ENCODE measurements around the gene ITGA4. TPM values are rescaled to one million over a fixed set of nuclear protein-coding genes. Genes with fewer than 3 reads are reported as not detected.

ITGA4 gene
- total and polyA plus RNA-seq, 9 of the 15 experiments (the other 6 are each of a cell fraction or from before 2014, with no cell fraction given), result 0.06 to 0.81 (median 0.27) TPM

DNA sequence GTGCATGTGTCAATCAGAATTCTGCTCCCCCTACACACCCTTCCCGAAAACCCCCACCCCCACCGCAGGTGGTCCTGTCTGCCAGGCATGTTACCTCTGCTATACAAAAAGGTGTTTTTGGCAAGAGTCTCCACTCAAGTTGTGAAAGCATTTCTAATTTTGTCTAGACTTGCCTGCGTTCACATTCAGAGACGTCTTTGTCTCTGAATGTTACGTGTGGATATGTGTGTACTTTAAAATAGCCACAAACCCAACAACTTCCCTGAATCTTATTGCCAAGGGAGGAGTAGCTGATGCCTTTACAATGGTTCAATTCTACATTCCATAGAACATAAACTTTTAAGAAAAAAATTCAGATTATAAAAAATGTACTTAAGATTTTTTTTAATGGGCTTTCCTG, 66.6 kb downstream of the ITGA4 start:
- 2% methylated on average over 5 of the region's 5 CpGs for WGBS (ENCODE audit: insufficient coverage, low coverage, missing lambda C conversion rate)
- no peaks in the 10 kb centered on the region for H3K27me3 ChIP-seq (ENCODE audit: control insufficient read depth in 2 of 2, insufficient read depth in 2 of 2, low read length in 2 of 2)
- no peak overlapping the region for H3K27ac ChIP-seq (ENCODE audit: extremely low read depth, low read depth, low read length)
- H3K9me3 ChIP-seq (replicated peaks; ENCODE audit: control insufficient read depth, insufficient read depth, low read depth, low read length), result no peaks in the 10 kb centered on the region
- no peak for FAIRE-seq
- H3K4me1 ChIP-seq (replicated peaks in 1 of 2; ENCODE audit: control insufficient read depth in 2 of 2, insufficient read depth in 2 of 2, low read length in 2 of 2), result no peaks in the 10 kb centered on the region
- TF ChIP-seq USF1 (CRISPR knock-in tag; IDR thresholded peaks at IDR 0.05) (no peak), PTRF (tag; IDR thresholded peaks at IDR 0.05) (no peak), KLF16 (IDR thresholded peaks at IDR 0.05) (no peak), RFX5 (IDR thresholded peaks at IDR 0.05; ENCODE audit: low read depth, low read length) (no peak), ZNF778 (CRISPR knock-in tag; IDR thresholded peaks at IDR 0.05) (no peak), SPI1 (IDR thresholded peaks at IDR 0.05; ENCODE audit: borderline replicate concordance, low read depth, low read length) (no peak), GABPB1 (CRISPR knock-in tag; IDR thresholded peaks at IDR 0.05) (no peak), RBFOX2 (IDR thresholded peaks at IDR 0.05; ENCODE audit: low read depth, low read length) (no peak), HMG20A (CRISPR knock-in tag; conservative IDR thresholded peaks at IDR 0.05) (no peak), ZNF583 (CRISPR knock-in tag; IDR thresholded peaks at IDR 0.05) (no peak), CCAR2 (IDR thresholded peaks at IDR 0.05; ENCODE audit: low read depth, low read length) (no peak), STAT5B (CRISPR knock-in tag; IDR thresholded peaks at IDR 0.05) (no peak), ZNF133 (CRISPR knock-in tag; IDR thresholded peaks at IDR 0.05) (no peak)
- TF ChIP-seq, protein P1, sequence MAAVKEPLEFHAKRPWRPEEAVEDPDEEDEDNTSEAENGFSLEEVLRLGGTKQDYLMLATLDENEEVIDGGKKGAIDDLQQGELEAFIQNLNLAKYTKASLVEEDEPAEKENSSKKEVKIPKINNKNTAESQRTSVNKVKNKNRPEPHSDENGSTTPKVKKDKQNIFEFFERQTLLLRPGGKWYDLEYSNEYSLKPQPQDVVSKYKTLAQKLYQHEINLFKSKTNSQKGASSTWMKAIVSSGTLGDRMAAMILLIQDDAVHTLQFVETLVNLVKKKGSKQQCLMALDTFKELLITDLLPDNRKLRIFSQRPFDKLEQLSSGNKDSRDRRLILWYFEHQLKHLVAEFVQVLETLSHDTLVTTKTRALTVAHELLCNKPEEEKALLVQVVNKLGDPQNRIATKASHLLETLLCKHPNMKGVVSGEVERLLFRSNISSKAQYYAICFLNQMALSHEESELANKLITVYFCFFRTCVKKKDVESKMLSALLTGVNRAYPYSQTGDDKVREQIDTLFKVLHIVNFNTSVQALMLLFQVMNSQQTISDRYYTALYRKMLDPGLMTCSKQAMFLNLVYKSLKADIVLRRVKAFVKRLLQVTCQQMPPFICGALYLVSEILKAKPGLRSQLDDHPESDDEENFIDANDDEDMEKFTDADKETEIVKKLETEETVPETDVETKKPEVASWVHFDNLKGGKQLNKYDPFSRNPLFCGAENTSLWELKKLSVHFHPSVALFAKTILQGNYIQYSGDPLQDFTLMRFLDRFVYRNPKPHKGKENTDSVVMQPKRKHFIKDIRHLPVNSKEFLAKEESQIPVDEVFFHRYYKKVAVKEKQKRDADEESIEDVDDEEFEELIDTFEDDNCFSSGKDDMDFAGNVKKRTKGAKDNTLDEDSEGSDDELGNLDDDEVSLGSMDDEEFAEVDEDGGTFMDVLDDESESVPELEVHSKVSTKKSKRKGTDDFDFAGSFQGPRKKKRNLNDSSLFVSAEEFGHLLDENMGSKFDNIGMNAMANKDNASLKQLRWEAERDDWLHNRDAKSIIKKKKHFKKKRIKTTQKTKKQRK (IDR thresholded peaks at IDR 0.05; ENCODE audit: borderline replicate concordance, low read depth, low read length), result no peak
- H3K4me3 ChIP-seq, result no peak overlapping the region
- no peaks in the 10 kb centered on the region for H3K9me1 ChIP-seq (ENCODE audit: control insufficient read depth, insufficient read depth, low read length)
- H2AFZ ChIP-seq (ENCODE audit: low read depth, low read length), result no peak overlapping the region
- H3K36me3 ChIP-seq (ENCODE audit: control insufficient read depth, insufficient read depth, low read length), result no peaks in the 10 kb centered on the region
- no peaks in the 10 kb centered on the region for H3K79me2 ChIP-seq (ENCODE audit: control insufficient read depth, insufficient read depth, low read length)
- ATAC-seq, result no peak
- no peaks in the 10 kb centered on the region for H4K20me1 ChIP-seq (replicated peaks; ENCODE audit: control insufficient read depth, insufficient read depth, low read length)
- intact Hi-C loops (cut with micrococcal nuclease), result no loop called here
- in situ Hi-C loops (cut with MboI), result no loop called here
- ChIA-PET POLR2A (no interaction called here), CTCF (ENCODE audit: low intra/inter-chr PET ratio) (no interaction called here)
- DNase-seq (ENCODE audit: extremely low read depth in 1 of 4, low spot score in 3 of 4), result no peak
- no peak overlapping the region for H3K4me2 ChIP-seq (ENCODE audit: insufficient read depth, low read length)
- BruUV-seq (replicated peaks), result no TSS peak
- H3K9ac ChIP-seq (ENCODE audit: insufficient read depth in 1 of 2, low read depth in 2 of 2, low read length in 2 of 2), result no peak overlapping the region

Measured in K562 (cell line).